ENCODE results near the gene TPSG1. TPM values are rescaled to one million over a fixed set of nuclear protein-coding genes. Genes with fewer than 3 reads are reported as not detected.

Gene TPSG1
- not detected in 2 replicates for total RNA-seq

GRCh38 chr16:1225051-1225451 is at the start of gene TPSG1:
TPSG1 (minus strand) TSS chr16:1225268; CDS start chr16:1225252, 16 bp downstream.

GRCh38 chr16:1255276-1256122 is 30.4 kb upstream of the TPSG1 start, which contains the start of gene TPSD1:
TPSD1 (plus strand) TSS chr16:1256069; CDS start chr16:1256281, 212 bp downstream.

GRCh38 chr16:1240436-1240835 is 15.4 kb upstream of the TPSG1 start, which contains the start of gene TPSAB1:
TPSAB1 (plus strand) TSS chr16:1240705; CDS start chr16:1240939, 234 bp downstream.

GRCh38 chr16:1230084-1230470 is 5.0 kb upstream of the TPSG1 start, which contains the start of gene TPSB2:
TPSB2 (minus strand) TSS chr16:1230184; CDS start chr16:1229951, 233 bp downstream.

Other genes with a start within 250 kb of the TPSG1 start
- not detected in 2 replicates for gene SOX8, start 243.5 kb downstream of the TPSG1 start, total RNA-seq
- not detected in 2 replicates for gene SSTR5, start 152.5 kb downstream of the TPSG1 start, total RNA-seq
- gene C1QTNF8, start 129.0 kb downstream of the TPSG1 start, total RNA-seq: not detected in 2 replicates
- under 0.01 TPM in 1 of 2 replicates, not detected in the other for gene CACNA1H, start 72.2 kb downstream of the TPSG1 start, total RNA-seq
- not detected in 2 replicates for gene TPSB2, start 4.9 kb upstream of the TPSG1 start, total RNA-seq
- gene TPSAB1, start 15.4 kb upstream of the TPSG1 start, total RNA-seq: not detected in 2 replicates
- not detected in 2 replicates for gene TPSD1, start 30.8 kb upstream of the TPSG1 start, total RNA-seq
- gene UBE2I, start 84.4 kb upstream of the TPSG1 start, total RNA-seq: 46.2 and 58.3 TPM in 2 replicates
- gene BAIAP3, start 108.4 kb upstream of the TPSG1 start, total RNA-seq: under 0.01 and 0.08 TPM in 2 replicates
- 116 and 179 TPM in 2 replicates for gene TSR3, start 126.6 kb upstream of the TPSG1 start, total RNA-seq
- 24.6 and 33.1 TPM in 2 replicates for gene GNPTG, start 126.7 kb upstream of the TPSG1 start, total RNA-seq
- gene UNKL, start 189.4 kb upstream of the TPSG1 start, total RNA-seq: 2.3 and 3.2 TPM in 2 replicates
- 19.9 and 33.6 TPM in 2 replicates for gene UQCC4, start 195.5 kb upstream of the TPSG1 start, total RNA-seq
- 0.16 TPM in 1 of 2 replicates, not detected in the other for gene PERCC1, start 205.8 kb upstream of the TPSG1 start, total RNA-seq
- 0.16 TPM in 1 of 2 replicates, not detected in the other for gene CCDC154, start 219.3 kb upstream of the TPSG1 start, total RNA-seq
- 22.5 and 54.0 TPM in 2 replicates for gene CLCN7, start 249.8 kb upstream of the TPSG1 start, total RNA-seq

Measured in hair follicular keratinocyte (primary cell).